HepG2 (cell line): ENCODE results near the gene MGAT5. TPM values are rescaled to one million over a fixed set of nuclear protein-coding genes. Genes with fewer than 3 reads are reported as not detected.

Experiments
- ATAC-seq: fragments of 200-7000 bp; cut with Tn5 transposase; 3 replicates; pipeline ENCODE4 v1.9.1; 2020; ENCODE audit warnings: mild to moderate bottlenecking, moderate library complexity
- BruUV-seq: library from RNA; stranded (reverse); fragments of 400-500 nt; replicated peaks from 2 replicates; lab custom pipeline; 2021; lab: Mats Ljungman, UMichigan
- CTCF ChIA-PET: fragments of 300-600 bp; formaldehyde crosslinking; extraction: SDS; loops from one replicate; lab custom pipeline; 2021; ENCODE audit warnings: low total read pairs, inconsistent platforms, low intra/inter-chr PET ratio; lab: Yijun Ruan, JAX
- POLR2A ChIA-PET: fragments of 350-600 bp; sonication (Branson Sonifier 250); formaldehyde crosslinking; loops from one replicate; lab custom pipeline; 2020; ENCODE audit warnings: antibody characterized with exemption, inconsistent platforms; lab: Yijun Ruan, JAX
- DNase-seq: peaks from one replicate; pipeline ENCODE4 v3.0.0-alpha.2; 2015; ENCODE audit warnings: low spot score
- FAIRE-seq: peaks from 3 replicates; lab custom pipeline; 2011; peaks lifted over from hg19 to GRCh38; lab: Jason Lieb, UNC
- H2AFZ ChIP-seq: one replicate; pipeline ENCODE4 v1.6.1; 2011; ENCODE audit warnings: low read length, inconsistent platforms
- H3K27ac ChIP-seq: fragments of 300-600 bp; 3 replicates; pipeline ENCODE4 v1.8.0; 2011; ENCODE audit warnings: mixed run types, mild to moderate bottlenecking, mixed read lengths, low read length, inconsistent platforms; ENCODE audit not compliant: insufficient read depth; ENCODE audit errors: extremely low read length
- H3K27me3 ChIP-seq, 2 experiments: fragments of 200-600 bp in 1 of 2; 2 replicates in 1 of 2; 3 replicates in 1 of 2; pipeline versions ENCODE4 v1.6.0 to v1.8.0; 2011; ENCODE audit warnings: low read length in 2 of 2, mild to moderate bottlenecking in 2 of 2, moderate library complexity in 2 of 2, inconsistent platforms in 1 of 2; ENCODE audit not compliant: insufficient read depth in 2 of 2, control insufficient read depth in 1 of 2
- H3K36me3 ChIP-seq, 2 experiments: fragments of 200-600 bp in 1 of 2; replicated peaks in 1 of 2; 2 replicates in 1 of 2; 3 replicates in 1 of 2; pipeline versions ENCODE4 v1.5.1 to v1.8.0; 2011; ENCODE audit warnings: low read length in 2 of 2, inconsistent platforms in 1 of 2; ENCODE audit not compliant: insufficient read depth in 2 of 2, control insufficient read depth in 1 of 2
- H3K4me1 ChIP-seq: 2 replicates; pipeline ENCODE4 v1.5.1; 2012; ENCODE audit warnings: low read length, inconsistent platforms; ENCODE audit not compliant: insufficient read depth
- H3K4me2 ChIP-seq: 2 replicates; pipeline ENCODE4 v1.6.0; 2011; ENCODE audit warnings: low read depth, low read length, inconsistent platforms
- H3K4me3 ChIP-seq, 3 experiments: fragments of 200-600 bp in 1 of 3; sonication (generic), shearing (Covaris generic) in 1 of 3; replicated peaks in 1 of 3; 2 replicates each; pipeline ENCODE4 v1.5.1; 2011 to 2016; ENCODE audit warnings: low read length in 3 of 3, inconsistent platforms in 2 of 3, low read depth in 2 of 3, mild to moderate bottlenecking in 2 of 3, control low read depth in 1 of 3, mixed read lengths in 1 of 3; ENCODE audit not compliant: insufficient read depth in 1 of 3
- H3K79me2 ChIP-seq: one replicate; pipeline ENCODE4 v1.6.1; 2011; ENCODE audit warnings: low read length, inconsistent platforms; ENCODE audit not compliant: insufficient read depth
- H3K9ac ChIP-seq: 2 replicates; pipeline ENCODE4 v1.6.0; 2011; ENCODE audit warnings: mild to moderate bottlenecking, low read depth, low read length, inconsistent platforms; ENCODE audit not compliant: insufficient read depth
- H3K9me3 ChIP-seq: 2 replicates; pipeline ENCODE4 v1.5.1; 2012; ENCODE audit warnings: mild to moderate bottlenecking, low read length
- H4K20me1 ChIP-seq: 2 replicates; pipeline ENCODE4 v1.6.0; 2011; ENCODE audit warnings: inconsistent platforms, mild to moderate bottlenecking, low read length, moderate library complexity; ENCODE audit not compliant: insufficient read depth
- CTCF ChIP-seq: sonication (generic); formaldehyde crosslinking; IDR thresholded peaks from 2 replicates; pipeline ENCODE4 v1.5.0; 2020; ENCODE audit warnings: mild to moderate bottlenecking, missing genetic modification reagents, moderate library complexity
- ELF3 ChIP-seq: IDR thresholded peaks from 2 replicates; pipeline ENCODE4 v1.6.1; 2016; ENCODE audit warnings: missing genetic modification reagents, missing compliant biosample characterization
- FOXA3 ChIP-seq: IDR thresholded peaks from 2 replicates; pipeline ENCODE4 v1.6.1; 2016; ENCODE audit warnings: missing genetic modification reagents, missing compliant biosample characterization
- IRF1 ChIP-seq: sonication (generic); formaldehyde crosslinking; IDR thresholded peaks from 2 replicates; pipeline ENCODE4 v1.4.0; 2020; ENCODE audit warnings: low read depth, mild to moderate bottlenecking, missing genetic modification reagents
- KAT7 ChIP-seq: IDR thresholded peaks from 2 replicates; pipeline ENCODE4 v1.6.1; 2018; ENCODE audit warnings: borderline replicate concordance, missing compliant biosample characterization
- KDM2A ChIP-seq: sonication (generic); formaldehyde crosslinking; IDR thresholded peaks from 2 replicates; pipeline ENCODE4 v1.4.0; 2020; ENCODE audit warnings: low read depth, missing genetic modification reagents, borderline replicate concordance
- MAF1 ChIP-seq: sonication (generic); formaldehyde crosslinking; IDR thresholded peaks from 2 replicates; pipeline ENCODE4 v1.5.0; 2020; ENCODE audit warnings: missing genetic modification reagents, borderline replicate concordance
- NKX3-1 ChIP-seq: sonication (generic); formaldehyde crosslinking; IDR thresholded peaks from 2 replicates; pipeline ENCODE4 v1.5.0; 2020; ENCODE audit warnings: missing genetic modification reagents
- NONO ChIP-seq, 2 experiments: fragments of 450-650 bp in 1 of 2; sonication (generic) in 1 of 2; formaldehyde crosslinking in 1 of 2; IDR thresholded peaks in 1 of 2; conservative IDR thresholded peaks in 1 of 2; 2 replicates each; pipeline versions ENCODE4 v1.6.1 to v1.8.0; 2017 to 2022; ENCODE audit warnings: mild to moderate bottlenecking in 1 of 2, missing genetic modification reagents in 1 of 2, moderate library complexity in 1 of 2
- NRL ChIP-seq: sonication (generic); formaldehyde crosslinking; IDR thresholded peaks from 2 replicates; pipeline ENCODE4 v1.5.0; 2020; ENCODE audit warnings: missing genetic modification reagents, mild to moderate bottlenecking, moderate library complexity, borderline replicate concordance
- RAD21 ChIP-seq: fragments of 450-650 bp; formaldehyde crosslinking; IDR thresholded peaks from 2 replicates; pipeline ENCODE4 v1.5.0; 2020; ENCODE audit warnings: mild to moderate bottlenecking
- RXRA ChIP-seq: sonication (generic); formaldehyde crosslinking; IDR thresholded peaks from 2 replicates; pipeline ENCODE4 v1.5.1; 2020; ENCODE audit warnings: missing genetic modification reagents
- SMARCE1 ChIP-seq: fragments of 450-650 bp; IDR thresholded peaks from 2 replicates; pipeline ENCODE4 v1.6.1; 2017; ENCODE audit warnings: borderline replicate concordance
- SMC3 ChIP-seq: IDR thresholded peaks from 2 replicates; pipeline ENCODE4 v1.6.1; 2011; ENCODE audit warnings: low read length, improper control_type of control experiment
- STAG1 ChIP-seq: sonication (generic); formaldehyde crosslinking; IDR thresholded peaks from 2 replicates; pipeline ENCODE4 v1.4.0; 2020; ENCODE audit warnings: missing genetic modification reagents
- TMF1 ChIP-seq: sonication (generic); formaldehyde crosslinking; IDR thresholded peaks from 2 replicates; pipeline ENCODE4 v1.8.1; 2022; ENCODE audit warnings: low read depth, missing genetic modification reagents
- ZNF101 ChIP-seq: sonication (generic); formaldehyde crosslinking; IDR thresholded peaks from 2 replicates; pipeline ENCODE4 v1.4.0; 2020; ENCODE audit warnings: mild to moderate bottlenecking, low read depth, missing genetic modification reagents, borderline replicate concordance
- ZNF567 ChIP-seq: sonication (generic); formaldehyde crosslinking; IDR thresholded peaks from 2 replicates; pipeline ENCODE4 v1.8.1; 2023; ENCODE audit warnings: mild to moderate bottlenecking, missing genetic modification reagents, borderline replicate concordance
- ZNF570 ChIP-seq: sonication (generic); formaldehyde crosslinking; IDR thresholded peaks from 2 replicates; pipeline ENCODE4 v1.4.0; 2020; ENCODE audit warnings: mild to moderate bottlenecking, missing genetic modification reagents, borderline replicate concordance
- WGBS: methylation state at CpG from one replicate; pipeline ENCODE4 v1.1.6; 2017; ENCODE audit warnings: low lambda C conversion rate; 5-methylcytosine and 5-hydroxymethylcytosine counted together
- in situ Hi-C: cut with HindIII; loops from 2 replicates; pipeline ENCODE4 v1.10.0; 2017; ENCODE audit warnings: low pct_unique_long_range_greater_than_20kb; ENCODE audit not compliant: extremely low pct_ligation_motif_present
- intact Hi-C: fragments of 100-400 bp; cut with micrococcal nuclease; formaldehyde crosslinking; loops from one replicate; pipeline ENCODE4 v1.10.0; 2022; ENCODE audit not compliant: unreplicated experiment
- polyA plus RNA-seq, 8 experiments: library from polyadenylated mRNA; depleted of rRNA in 3 of 8; stranded (reverse) in 7 of 8; unstranded in 1 of 8; fragments of >200 nt; fragmentation: Illumina TruSeq in 4 of 8; extraction: Trizol in 4 of 8; gene quantifications; 2 replicates each; pipeline versions ENCODE4 v1.2.1 to v1.2.3, GENCODE V29; 2011 to 2016; ENCODE audit warnings: low read depth in 4 of 8, missing spikeins in 1 of 8, mixed read lengths in 1 of 8; ENCODE audit not compliant: insufficient read depth in 1 of 8
- total RNA-seq, 5 experiments: library from RNA; depleted of rRNA; stranded (reverse); fragments of >200 nt; fragmentation: Illumina TruSeq; extraction: Trizol; gene quantifications; 2 replicates each; pipeline ENCODE4 v1.2.3, GENCODE V29; 2016; ENCODE audit warnings: low read depth in 1 of 5

MGAT5 gene
- total and polyA plus RNA-seq, 2 of the 13 experiments (the other 11 are each of a cell fraction or from before 2014, with no cell fraction given): 33.1 to 60.2 TPM

- ATAC-seq (peak; percentile 63), FAIRE-seq (peak; percentile 83), DNase-seq (peak; percentile 66)
- H3K9ac ChIP-seq: no peak overlapping the region
- H3K4me1 ChIP-seq: no peaks in the 10 kb centered on the region
- no peak overlapping the region for H3K4me2 ChIP-seq
- H4K20me1 ChIP-seq: no peaks in the 10 kb centered on the region
- no TSS peak for BruUV-seq
- POLR2A ChIA-PET: no interaction called here
- no peaks in the 10 kb centered on the region for H3K9me3 ChIP-seq
- CTCF ChIA-PET: interaction anchor here (1.2 kb wide), 1 partner anchor 432 kb away, joined by 5 read pairs; no protein-coding TSS in a partner anchor
- H3K27me3 ChIP-seq: peaks cover 5 to 22% of the 10 kb centered on the region in 2 experiments; a peak in 4 of 5 replicates
- in situ Hi-C loops (no loop called here), intact Hi-C loops (loop anchor here (1.0 to 10.0 kb wide), 2 partner anchors 239 to 312 kb away; no protein-coding TSS in a partner anchor)
- no peak overlapping the region for H2AFZ ChIP-seq
- WGBS: 8% methylated on average over 3 of the region's 3 CpGs
- H3K36me3 ChIP-seq: no peaks in the 10 kb centered on the region
- TF ChIP-seq CTCF (peak; percentile 77), ELF3 (CRISPR knock-in tag) (0 out of 2 replicates have a peak, but pooled peaks have one; percentile 26), KDM2A (CRISPR knock-in tag) (no peak), NKX3-1 (CRISPR knock-in tag) (no peak), STAG1 (peak; percentile 60), RAD21 (CRISPR knock-in tag) (0 out of 2 replicates have a peak, but pooled peaks have one; percentile 22), NRL (CRISPR knock-in tag) (no peak), TMF1 (CRISPR knock-in tag) (no peak), ZNF101 (CRISPR knock-in tag) (no peak), IRF1 (no peak), SMARCE1 (no peak), NONO (IDR thresholded peaks at IDR 0.05) (no peak), NONO (CRISPR knock-in tag; conservative IDR thresholded peaks at IDR 0.05) (no peak), MAF1 (CRISPR knock-in tag) (no peak), RXRA (no peak), SMC3 (peak; percentile 68), ZNF570 (CRISPR knock-in tag) (no peak), KAT7 (CRISPR knock-in tag) (no peak), ZNF567 (CRISPR knock-in tag) (no peak), FOXA3 (no peak)
- H3K27ac ChIP-seq: no peak overlapping the region
- no peaks in the 10 kb centered on the region for H3K79me2 ChIP-seq
- H3K4me3 ChIP-seq: no peak overlapping the region
Observed at GRCh38 chr2:134466141-134466540, 212.3 kb downstream of the MGAT5 start.
